GM18505 (cell line): ENCODE measurements around the gene OMP.

Experiments used
- ATAC-seq: cut with Tn5 transposase; IDR thresholded peaks from one replicate; pipeline ENCODE4 v1.9.1; 2021; ENCODE audit not compliant: unreplicated experiment
- POLR2A ChIP-seq: IDR thresholded peaks from 4 replicates; pipeline ENCODE4 v1.6.1; 2011; ENCODE audit warnings: borderline replicate concordance; ENCODE audit not compliant: insufficient read depth, insufficient read length; ENCODE audit errors: extremely low read depth

The OMP gene

DNA sequence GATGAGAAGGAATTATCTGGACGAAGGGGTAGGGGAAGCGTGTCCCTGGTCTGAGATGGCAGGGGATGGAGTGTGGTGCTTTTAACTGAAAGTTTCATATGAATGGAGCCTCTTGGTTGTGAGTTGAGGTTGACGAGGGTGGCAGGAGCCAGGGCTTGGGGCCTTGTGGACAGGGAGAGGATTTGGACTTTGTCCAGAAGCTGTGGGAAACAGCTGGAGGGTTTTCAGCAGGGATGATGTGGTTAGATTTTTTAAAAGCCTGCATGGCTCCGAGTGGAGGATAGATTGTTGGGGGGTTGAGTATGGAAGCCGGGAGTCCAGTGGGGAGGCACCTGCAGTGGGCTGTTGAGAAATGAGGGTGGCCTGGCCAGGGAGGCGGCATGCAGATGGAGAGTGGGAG is 50.2 kb downstream of the OMP start:
- TF ChIP-seq POLR2A, result no peak
- ATAC-seq, result no peak
